Stimulated activated CD4-positive, alpha-beta T cell treated with anti-CD3 and anti-CD28 coated beads, TNF-alpha, amount 100 ng/mL, for 1 hour (primary cell): Measurements from ENCODE around the gene RASA3.
"Not testable (repeated sequence)": the region's sequence is repeated elsewhere in the genome, so short reads cannot be mapped to it uniquely, and the experiment has no call there.

Source experiments
- DNase-seq, 3 donors: peaks; one replicate each; pipeline ENCODE4 v3.0.0-alpha.2; 2020; ENCODE audit warnings: low read depth in 3 of 3, low spot score in 1 of 3

RASA3 gene

DNA sequence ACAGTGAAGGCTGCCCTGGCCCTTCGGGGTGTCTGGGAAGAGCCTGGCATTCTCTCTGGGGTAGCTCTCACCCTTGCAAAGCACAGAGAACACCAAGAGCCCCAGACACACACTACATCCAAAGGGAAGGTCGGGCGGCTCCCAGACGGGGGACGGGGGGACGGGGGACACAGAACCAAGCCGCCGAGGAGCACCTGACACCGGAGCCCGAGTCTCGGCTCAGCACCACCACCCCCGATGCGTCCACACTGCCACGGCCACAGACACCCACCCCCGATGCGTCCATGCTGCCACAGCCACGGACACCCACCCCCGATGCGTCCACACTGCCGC lies 29.2 kb downstream of the RASA3 start:
- not testable (repeated sequence) for DNase-seq

- DNase-seq = no peak
Measured at GRCh38 chr13:114102521-114103288, 29.7 kb downstream of the RASA3 start.

- DNase-seq = no peak
Measured at GRCh38 chr13:114102131-114102520, 30.3 kb downstream of the RASA3 start.

- DNase-seq = no peak
Measured at GRCh38 chr13:114101358-114102130, 30.9 kb downstream of the RASA3 start.

- DNase-seq = no peak
Measured at GRCh38 chr13:114100446-114101357, 31.7 kb downstream of the RASA3 start.

- no peak for DNase-seq
Measured at GRCh38 chr13:114099918-114100445, 32.4 kb downstream of the RASA3 start.

DNA sequence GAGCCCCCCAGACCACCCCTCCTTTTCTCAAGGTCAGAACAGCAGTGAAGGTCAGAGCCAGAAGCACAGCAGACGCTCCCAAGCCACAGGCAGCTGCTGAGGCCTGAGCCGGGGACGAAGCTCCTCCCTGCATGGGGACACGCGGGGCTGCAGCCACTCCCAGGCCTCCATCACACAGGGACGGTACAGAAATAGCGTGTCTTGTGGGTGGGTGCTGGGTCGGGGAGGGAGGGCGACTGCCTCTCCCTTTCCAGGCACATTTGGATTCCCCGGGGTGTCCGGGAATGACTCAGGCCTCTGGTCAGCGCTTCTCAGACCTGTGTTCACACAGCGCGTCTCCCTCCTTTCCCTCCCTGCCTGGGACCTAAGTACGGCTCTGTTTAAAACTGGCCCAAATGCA lies 33.2 kb downstream of the RASA3 start:
- DNase-seq = no peak

DNA sequence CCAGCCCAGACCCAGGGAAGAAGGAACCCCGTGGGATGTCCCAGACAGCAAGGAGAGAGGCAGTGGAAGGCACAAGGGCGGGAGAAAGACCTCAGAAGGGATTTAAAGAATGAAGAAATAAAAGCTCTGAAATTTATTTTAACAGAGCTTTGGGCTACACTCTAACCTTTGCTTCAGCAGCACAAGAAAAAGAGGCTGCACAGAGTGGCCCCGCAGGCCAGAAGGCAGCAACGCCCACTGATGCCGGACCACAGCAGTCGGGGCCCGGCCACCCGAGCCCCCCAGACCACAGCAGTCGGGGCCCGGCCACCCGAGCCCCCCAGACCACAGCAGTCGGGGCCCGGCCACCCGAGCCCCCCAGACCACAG lies 33.8 kb downstream of the RASA3 start:
- DNase-seq = not testable (repeated sequence)

- DNase-seq = no peak
Measured at GRCh38 chr13:114097893-114098688, 34.3 kb downstream of the RASA3 start.

GRCh38 chr13:114097212-114097892 lies 35.1 kb downstream of the RASA3 start:
- DNase-seq = no peak

DNA sequence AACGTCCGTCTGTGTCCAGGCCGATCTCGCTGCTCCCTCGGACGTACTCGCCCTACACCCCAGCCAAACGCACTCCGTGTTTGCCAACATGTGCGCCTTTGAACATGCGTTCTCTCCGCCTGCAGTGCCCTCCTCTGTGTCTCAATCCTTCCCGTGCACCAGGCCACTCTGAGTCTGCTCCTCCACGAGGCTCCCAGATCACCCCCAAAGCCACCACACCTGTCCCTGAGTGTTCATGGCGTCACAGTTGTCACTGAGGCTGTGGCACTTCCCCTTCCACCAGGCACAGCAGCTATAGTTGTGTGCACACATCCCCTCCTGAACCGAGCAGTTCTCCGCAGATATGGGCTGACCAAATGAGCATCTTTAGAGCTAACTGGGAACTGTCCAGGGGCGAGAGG lies 35.6 kb downstream of the RASA3 start:
- no peak for DNase-seq

DNA sequence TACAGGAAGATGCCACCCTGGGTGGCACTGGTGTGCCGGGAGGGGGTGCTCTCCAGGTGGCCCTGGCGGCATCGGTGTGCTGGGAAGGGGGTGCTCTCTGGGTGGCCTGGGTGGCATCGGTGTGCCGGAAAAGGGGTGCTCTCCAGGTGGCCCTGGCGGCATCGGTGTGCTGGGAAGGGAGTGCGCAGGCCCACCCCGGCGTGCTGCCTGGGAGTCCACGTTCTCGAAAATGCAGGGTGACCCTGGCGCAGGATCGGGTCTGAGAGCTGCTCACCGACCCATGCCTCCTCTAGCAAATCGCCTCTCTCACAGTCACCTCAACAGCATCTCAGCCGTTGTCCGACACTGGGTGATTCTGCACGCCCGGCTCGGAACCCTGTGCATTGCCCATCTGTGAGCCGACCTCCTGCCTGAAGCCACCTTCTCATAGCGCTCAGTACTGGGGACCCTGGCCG lies 36.4 kb downstream of the RASA3 start:
- DNase-seq = no peak

GRCh38 chr13:114095486-114095885 lies 36.9 kb downstream of the RASA3 start:
- DNase-seq = no peak

DNA sequence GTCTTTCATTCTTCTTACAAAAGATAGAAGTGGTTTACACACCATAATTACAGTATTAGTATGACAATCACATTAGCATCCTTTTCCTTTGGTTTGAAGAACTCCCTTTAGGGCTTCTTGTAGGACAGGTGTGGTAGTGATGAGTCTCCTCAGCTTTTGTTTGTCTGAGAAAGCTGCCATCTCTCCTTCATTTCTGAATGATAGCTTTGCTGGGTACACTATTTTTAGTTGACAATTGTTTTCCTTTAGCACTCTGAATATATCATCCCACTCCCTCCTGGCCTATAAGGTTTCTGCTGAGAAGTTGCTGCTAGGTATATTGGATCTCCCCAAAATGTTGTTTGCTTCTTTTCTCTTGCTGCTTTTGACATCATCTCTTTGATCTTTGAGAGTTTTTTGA lies 39.3 kb downstream of the RASA3 start:
- no peak for DNase-seq

GRCh38 chr13:114092468-114092867 lies 40.0 kb downstream of the RASA3 start:
- DNase-seq = no peak

DNA sequence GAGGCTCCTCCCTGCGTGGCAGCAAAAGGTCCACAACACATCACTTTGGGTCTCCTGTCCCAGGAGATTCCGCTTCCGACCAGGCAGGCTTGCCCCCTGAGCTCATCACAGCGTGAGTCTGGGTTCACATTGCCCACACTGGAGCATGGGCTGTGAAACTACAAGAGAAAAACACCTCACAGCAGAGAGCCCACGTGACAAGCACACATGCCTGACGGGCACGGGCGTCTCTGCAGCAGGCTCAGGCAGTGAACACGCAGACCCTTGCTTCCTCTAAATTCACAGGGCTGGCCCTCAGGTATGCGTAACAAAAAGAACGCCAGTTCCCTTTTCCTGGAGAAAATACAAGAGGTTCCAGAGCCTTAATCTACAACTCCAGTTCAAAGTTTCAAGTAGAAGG lies 41.9 kb downstream of the RASA3 start:
- no peak for DNase-seq

DNA sequence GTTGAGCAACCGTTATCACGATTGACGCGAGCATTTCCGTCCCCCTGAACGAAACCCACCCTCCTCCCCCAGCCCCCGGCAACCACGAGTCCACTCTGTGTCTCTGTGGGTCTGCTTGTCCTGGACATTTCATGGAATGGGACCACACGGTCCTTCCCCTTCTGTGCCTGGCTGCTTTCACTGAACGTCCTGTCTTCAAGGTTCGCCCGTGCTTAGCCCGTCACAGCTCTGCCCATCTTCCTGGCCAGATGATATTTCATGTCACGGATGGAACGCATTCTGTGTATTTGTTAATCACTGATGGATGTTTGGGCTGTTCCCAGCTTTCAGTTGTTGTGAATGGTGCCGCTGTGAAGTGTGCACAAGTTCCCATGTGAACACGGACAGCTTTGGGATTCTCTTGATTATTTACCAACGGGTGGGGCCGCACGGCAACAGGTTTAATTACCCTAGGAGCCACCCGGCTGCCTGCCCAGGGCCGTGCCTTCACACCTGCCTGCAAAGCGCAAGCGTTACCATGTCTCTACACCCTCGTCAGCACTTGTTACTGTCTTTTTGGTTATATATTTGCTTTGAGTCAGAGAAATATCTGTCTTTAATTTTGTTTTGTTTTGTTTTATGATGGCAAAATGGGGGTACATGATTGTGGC lies 42.5 kb downstream of the RASA3 start:
- DNase-seq = no peak

DNA sequence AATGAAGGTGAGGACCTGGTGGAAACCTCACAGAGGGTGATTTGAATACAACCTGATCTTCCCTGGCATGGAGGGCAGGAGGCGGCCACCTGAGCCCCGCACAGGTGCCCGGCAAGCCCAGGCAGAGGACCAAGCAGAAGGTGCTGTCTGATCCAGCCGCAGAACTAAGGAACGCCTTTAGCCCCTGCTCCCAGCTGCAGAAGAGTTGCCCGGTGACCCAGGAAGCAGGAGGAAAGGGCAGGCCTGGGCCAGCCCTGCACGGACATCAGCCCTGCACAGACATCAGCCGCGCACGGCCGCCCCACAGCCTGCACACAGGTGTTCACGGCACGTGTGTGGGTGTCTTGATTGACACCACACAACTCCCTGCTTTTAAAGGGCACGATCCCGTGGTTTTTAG lies 43.1 kb downstream of the RASA3 start:
- DNase-seq = no peak

DNA sequence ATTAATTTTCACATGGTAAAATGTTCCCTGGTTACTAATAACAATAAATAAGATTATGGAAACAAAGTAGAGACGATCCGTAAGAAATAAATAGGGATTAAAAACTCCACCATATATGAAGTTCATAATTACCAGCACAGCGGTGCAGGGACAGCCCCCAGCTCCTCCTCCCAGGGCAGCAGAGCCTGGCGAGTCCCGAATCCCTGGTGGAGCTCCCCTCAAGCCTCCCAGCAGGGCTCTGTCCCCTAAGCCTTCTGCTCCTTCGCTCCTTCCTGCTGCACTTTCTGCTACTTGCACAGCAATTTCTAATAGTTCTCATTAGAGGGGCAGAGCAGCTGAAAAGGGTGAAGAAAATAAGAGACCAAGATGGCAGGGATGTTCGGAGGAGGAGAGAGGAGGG lies 43.6 kb downstream of the RASA3 start:
- DNase-seq = no peak

- no peak for DNase-seq
Measured at GRCh38 chr13:114088234-114088633, 44.2 kb downstream of the RASA3 start.
